ENCODE measurements around the gene NPR1.

NPR1 gene

GRCh38 chr1:153693466-153693865, 15.0 kb downstream of the NPR1 start:
- no peak for DNase-seq (ENCODE audit: extremely low read depth, insufficient read length)
- no peak for TF ChIP-seq CTCF (IDR thresholded peaks at IDR 0.05; ENCODE audit: insufficient read depth, low read length, poor library complexity, severe bottlenecking)
- H3K4me3 ChIP-seq (replicated peaks; ENCODE audit: low read depth, low read length) = no peak overlapping the region
- no peaks in the 10 kb centered on the region for H3K36me3 ChIP-seq (ENCODE audit: control insufficient read depth, insufficient read depth, low read length)
- no peaks in the 10 kb centered on the region for H3K27me3 ChIP-seq (replicated peaks; ENCODE audit: control insufficient read depth, insufficient read depth, low read length)

DNA sequence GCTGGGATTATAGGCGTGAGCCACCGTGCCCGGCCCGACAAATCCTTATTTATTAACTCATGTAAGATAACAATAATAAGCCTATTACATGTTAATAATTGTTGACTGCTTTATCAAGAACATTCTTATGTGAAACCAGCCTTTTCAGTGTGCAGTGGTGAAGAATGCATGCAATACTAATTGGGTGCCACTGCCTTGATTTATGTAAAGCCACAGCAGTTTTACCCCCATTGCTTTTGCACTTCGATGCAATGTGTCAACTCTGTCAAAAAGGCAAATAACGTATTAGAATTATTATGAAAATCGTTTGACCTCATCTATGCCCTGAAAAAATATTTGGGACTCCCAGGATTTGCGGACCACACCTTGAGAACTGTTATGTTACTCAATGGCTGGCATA, 18.3 kb downstream of the NPR1 start:
- TF ChIP-seq CTCF (IDR thresholded peaks at IDR 0.05; ENCODE audit: insufficient read depth, low read length, poor library complexity, severe bottlenecking) = no peak
- H3K27me3 ChIP-seq (replicated peaks; ENCODE audit: control insufficient read depth, insufficient read depth, low read length) = no peaks in the 10 kb centered on the region
- no peak for DNase-seq (ENCODE audit: extremely low read depth, insufficient read length)

DNA sequence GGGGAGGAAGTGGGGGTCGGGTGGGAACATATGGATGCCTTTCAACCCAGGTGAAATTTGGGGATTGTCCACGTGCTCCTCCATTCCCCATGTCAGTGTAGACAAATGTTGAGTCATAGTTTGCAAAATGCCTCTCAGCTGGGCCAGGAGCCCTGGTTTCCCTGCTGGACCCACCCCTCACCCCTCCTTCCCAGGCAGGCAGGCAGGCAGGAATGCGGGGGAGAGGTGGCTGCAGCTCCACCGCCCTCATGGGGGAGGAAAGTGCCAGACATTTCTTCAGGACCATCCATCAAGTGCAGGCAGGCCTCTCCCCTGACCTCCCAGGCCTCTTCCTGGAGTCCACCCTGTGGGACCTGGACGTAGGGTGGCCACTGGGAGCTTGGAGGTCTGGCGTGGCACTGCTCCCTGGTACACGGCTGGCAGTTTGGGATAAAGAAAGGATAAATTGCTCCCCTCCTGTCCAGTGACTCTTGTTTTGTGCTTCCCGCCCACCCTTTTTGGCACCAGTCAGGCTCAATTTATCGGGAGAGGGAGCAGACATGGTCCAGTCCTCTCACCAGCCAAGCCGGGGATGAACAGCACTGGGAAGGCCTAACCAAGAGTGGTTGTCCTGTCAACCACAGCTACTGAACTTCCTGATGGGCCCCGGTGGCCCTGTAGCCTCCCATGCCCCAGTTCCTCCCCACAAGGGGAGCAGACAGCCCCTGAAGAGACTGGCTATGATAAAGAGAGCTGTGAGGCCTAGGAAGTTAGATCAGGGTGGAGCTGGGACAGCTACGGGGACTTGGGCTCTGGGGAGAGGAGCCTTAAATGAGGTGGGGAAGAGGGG, 18.9 kb downstream of the NPR1 start:
- Histone ChIP-seq H3K4me3 (replicated peaks; ENCODE audit: low read depth, low read length) (no peak overlapping the region), H3K27me3 (replicated peaks; ENCODE audit: control insufficient read depth, insufficient read depth, low read length) (no peaks in the 10 kb centered on the region), H3K36me3 (ENCODE audit: control insufficient read depth, insufficient read depth, low read length) (no peaks in the 10 kb centered on the region)
- TF ChIP-seq CTCF (IDR thresholded peaks at IDR 0.05; ENCODE audit: insufficient read depth, low read length, poor library complexity, severe bottlenecking) = no peak
- no peak for DNase-seq (ENCODE audit: extremely low read depth, insufficient read length)

More for the DNA sequence above, 18.3 kb downstream of the NPR1 start:
- H3K4me3 ChIP-seq (replicated peaks; ENCODE audit: low read depth, low read length) = no peak overlapping the region
- no peaks in the 10 kb centered on the region for H3K36me3 ChIP-seq (ENCODE audit: control insufficient read depth, insufficient read depth, low read length)

GRCh38 chr1:153698020-153698922, 19.8 kb downstream of the NPR1 start:
- H3K36me3 ChIP-seq (ENCODE audit: control insufficient read depth, insufficient read depth, low read length) = no peaks in the 10 kb centered on the region
- no peaks in the 10 kb centered on the region for H3K27me3 ChIP-seq (replicated peaks; ENCODE audit: control insufficient read depth, insufficient read depth, low read length)
- DNase-seq (ENCODE audit: extremely low read depth, insufficient read length) = no peak
- H3K4me3 ChIP-seq (replicated peaks; ENCODE audit: low read depth, low read length) = no peak overlapping the region
- TF ChIP-seq CTCF (IDR thresholded peaks at IDR 0.05; ENCODE audit: insufficient read depth, low read length, poor library complexity, severe bottlenecking) = no peak

- H3K4me3 ChIP-seq (replicated peaks; ENCODE audit: low read depth, low read length) = no peak overlapping the region
- no peak for TF ChIP-seq CTCF (IDR thresholded peaks at IDR 0.05; ENCODE audit: insufficient read depth, low read length, poor library complexity, severe bottlenecking)
- DNase-seq (ENCODE audit: extremely low read depth, insufficient read length) = no peak
- H3K36me3 ChIP-seq (ENCODE audit: control insufficient read depth, insufficient read depth, low read length) = no peaks in the 10 kb centered on the region
- no peaks in the 10 kb centered on the region for H3K27me3 ChIP-seq (replicated peaks; ENCODE audit: control insufficient read depth, insufficient read depth, low read length)
Observed at GRCh38 chr1:153698923-153699714, 20.6 kb downstream of the NPR1 start.

Data from GM06990 (cell line).